Mesendoderm (in vitro differentiated cells): ENCODE data around the gene OAS1.

Experiments used
- DNase-seq: peaks from one replicate; pipeline ENCODE4 v3.0.0; 2013
- H2AK5ac ChIP-seq: 2 replicates; pipeline ENCODE4 v1.6.1; 2013; ENCODE audit warnings: low read length, inconsistent platforms
- H2BK120ac ChIP-seq: 2 replicates; pipeline ENCODE4 v1.6.1; 2013; ENCODE audit warnings: low read depth, mild to moderate bottlenecking, low read length, moderate library complexity, mixed read lengths
- H2BK15ac ChIP-seq: replicated peaks from 2 replicates; pipeline ENCODE4 v1.6.1; 2013; ENCODE audit warnings: low read depth, mild to moderate bottlenecking, moderate library complexity
- H2BK5ac ChIP-seq: 2 replicates; pipeline ENCODE4 v1.6.1; 2013; ENCODE audit warnings: low read length, inconsistent platforms
- H3K18ac ChIP-seq: 2 replicates; pipeline ENCODE4 v1.6.1; 2013; ENCODE audit warnings: mild to moderate bottlenecking, low read length, mixed read lengths
- H3K23ac ChIP-seq: one replicate; pipeline ENCODE4 v1.6.1; 2013; ENCODE audit warnings: low read length
- H3K27ac ChIP-seq: 2 replicates; pipeline ENCODE4 v1.5.1; 2013; ENCODE audit warnings: low read depth, mild to moderate bottlenecking, inconsistent platforms, low read length, moderate library complexity
- H3K27me3 ChIP-seq: 2 replicates; pipeline ENCODE4 v1.6.1; 2013; ENCODE audit warnings: low read length, control low read depth, mild to moderate bottlenecking, inconsistent platforms; ENCODE audit not compliant: insufficient read depth, poor library complexity
- H3K36me3 ChIP-seq: 2 replicates; pipeline ENCODE4 v1.6.1; 2013; ENCODE audit warnings: low read length, inconsistent platforms; ENCODE audit not compliant: control insufficient read depth, insufficient read depth
- H3K4ac ChIP-seq: one replicate; pipeline ENCODE4 v1.6.1; 2013; ENCODE audit warnings: low read depth, mild to moderate bottlenecking, low read length, moderate library complexity
- H3K4me1 ChIP-seq: 2 replicates; pipeline ENCODE4 v1.6.1; 2013; ENCODE audit warnings: low read depth, low read length, inconsistent platforms; ENCODE audit not compliant: control insufficient read depth
- H3K4me2 ChIP-seq: 2 replicates; pipeline ENCODE4 v1.6.1; 2013; ENCODE audit warnings: low read length
- H3K4me3 ChIP-seq: 2 replicates; pipeline ENCODE4 v1.5.1; 2013; ENCODE audit warnings: mild to moderate bottlenecking, low read length
- H3K56ac ChIP-seq: one replicate; pipeline ENCODE4 v1.6.1; 2013; ENCODE audit warnings: low read length
- H3K79me1 ChIP-seq: 2 replicates; pipeline ENCODE4 v1.6.1; 2013; ENCODE audit warnings: low read length, inconsistent platforms
- H3K79me2 ChIP-seq: 2 replicates; pipeline ENCODE4 v1.6.1; 2013; ENCODE audit warnings: mild to moderate bottlenecking, low read length; ENCODE audit not compliant: control insufficient read depth, insufficient read depth
- H3K9ac ChIP-seq: 2 replicates; pipeline ENCODE4 v1.6.1; 2013; ENCODE audit warnings: low read length, inconsistent platforms
- H4K5ac ChIP-seq: one replicate; pipeline ENCODE4 v1.6.1; 2013; ENCODE audit warnings: low read length
- H4K8ac ChIP-seq: one replicate; pipeline ENCODE4 v1.6.1; 2013; ENCODE audit warnings: low read depth, mild to moderate bottlenecking, control low read depth, low read length, moderate library complexity
- WGBS: extraction: QIAGEN DNeasy Blood & Tissue Kit; methylation state at CpG from one replicate; pipeline ENCODE4 v1.1.7; 2013; ENCODE audit warnings: low lambda C conversion rate, missing lambda C conversion rate; ENCODE audit not compliant: insufficient coverage; ENCODE audit errors: extremely low coverage; 5-methylcytosine and 5-hydroxymethylcytosine counted together

OAS1 gene

DNA sequence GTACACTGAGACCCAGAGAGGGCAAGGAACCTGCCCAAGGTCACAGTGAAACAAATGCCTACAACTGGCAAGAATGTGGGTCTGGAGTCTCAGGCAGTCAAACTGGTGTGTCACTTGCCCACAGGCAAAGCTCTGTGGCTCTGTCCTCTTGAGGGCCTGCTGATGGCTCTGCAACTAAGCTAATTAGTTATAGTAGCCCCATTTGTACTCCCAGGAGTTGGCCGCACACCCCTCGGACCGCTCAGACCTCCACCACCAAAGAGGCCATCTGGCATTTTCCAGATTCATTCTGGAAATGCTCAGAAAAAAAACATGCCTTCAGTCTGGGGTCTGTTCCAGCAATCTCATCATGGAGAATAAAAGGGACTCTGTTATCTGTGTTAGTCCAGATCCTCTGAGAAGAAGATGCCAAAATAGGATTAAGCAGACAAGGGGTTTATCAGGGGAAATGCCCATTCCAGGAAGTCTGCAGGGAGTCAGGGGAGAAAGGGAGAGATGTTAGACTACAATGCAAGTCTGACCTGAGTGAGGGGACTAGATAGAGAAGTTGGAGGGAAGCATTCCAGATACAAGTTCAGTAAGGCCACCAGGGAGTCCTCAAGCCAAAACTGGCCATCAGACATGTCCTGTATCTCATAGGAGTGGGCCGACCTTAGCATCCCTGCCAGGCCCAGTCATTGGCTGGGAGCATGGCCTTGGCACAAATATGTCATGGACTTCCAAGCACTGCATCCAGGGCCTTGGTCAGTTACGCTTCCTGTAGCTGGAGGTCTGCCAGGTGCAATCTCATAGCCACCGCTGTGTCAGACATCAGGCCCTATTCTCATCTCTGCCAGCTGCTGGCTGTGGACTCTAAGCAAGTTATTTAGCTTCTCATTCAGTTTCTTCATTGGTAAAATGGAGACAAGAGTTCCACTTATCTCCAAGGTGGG is 15.4 kb upstream of the OAS1 start:
- H2BK5ac ChIP-seq, result peak overlapping the region; percentile 23
- H3K4me2 ChIP-seq, result no peak overlapping the region

GRCh38 chr12:112892856-112893255 is 13.9 kb upstream of the OAS1 start:
- no peaks in the 10 kb centered on the region for H3K79me2 ChIP-seq
- H3K4me3 ChIP-seq, result no peak overlapping the region
- no peaks in the 10 kb centered on the region for H3K36me3 ChIP-seq
- no peak overlapping the region for H3K27ac ChIP-seq
- no peak for DNase-seq
- no CpG with 5 or more reads among the region's 2 CpGs for WGBS
- no peak overlapping the region for H3K18ac ChIP-seq
- H2BK15ac ChIP-seq, result no peak overlapping the region
- H3K27me3 ChIP-seq, result no peaks in the 10 kb centered on the region
- H3K9ac ChIP-seq, result no peak overlapping the region
- no peak overlapping the region for H3K56ac ChIP-seq
- H2BK120ac ChIP-seq, result no peak overlapping the region
- no peak overlapping the region for H4K8ac ChIP-seq
- no peak overlapping the region for H3K4ac ChIP-seq
- no peak overlapping the region for H2BK5ac ChIP-seq
- no peak overlapping the region for H4K5ac ChIP-seq
- H3K4me1 ChIP-seq, result no peaks in the 10 kb centered on the region
- no peak overlapping the region for H3K4me2 ChIP-seq
- H3K23ac ChIP-seq, result no peak overlapping the region
- H2AK5ac ChIP-seq, result no peak overlapping the region
- no peaks in the 10 kb centered on the region for H3K79me1 ChIP-seq

More for the DNA sequence above, 15.4 kb upstream of the OAS1 start:
- H3K27ac ChIP-seq, result no peak overlapping the region
- H4K5ac ChIP-seq, result no peak overlapping the region
- DNase-seq, result peak; percentile 64
- H3K79me2 ChIP-seq, result no peaks in the 10 kb centered on the region
- no peaks in the 10 kb centered on the region for H3K36me3 ChIP-seq
- no peak overlapping the region for H3K18ac ChIP-seq
- no peak overlapping the region for H3K23ac ChIP-seq
- H3K4ac ChIP-seq, result no peak overlapping the region
- no peak overlapping the region for H3K4me3 ChIP-seq
- no peak overlapping the region for H3K9ac ChIP-seq
- H3K56ac ChIP-seq, result no peak overlapping the region
- H3K27me3 ChIP-seq, result no peaks in the 10 kb centered on the region
- no peak overlapping the region for H4K8ac ChIP-seq
- no peak overlapping the region for H2BK120ac ChIP-seq
- H2BK15ac ChIP-seq, result no peak overlapping the region
- no peak overlapping the region for H2AK5ac ChIP-seq
- no peaks in the 10 kb centered on the region for H3K4me1 ChIP-seq
- H3K79me1 ChIP-seq, result no peaks in the 10 kb centered on the region
- no CpG with 5 or more reads among the region's 6 CpGs for WGBS

GRCh38 chr12:112894128-112894527 is 12.6 kb upstream of the OAS1 start:
- no peak overlapping the region for H3K4me3 ChIP-seq
- no peak overlapping the region for H3K4ac ChIP-seq
- no peak overlapping the region for H4K5ac ChIP-seq
- no peak overlapping the region for H3K23ac ChIP-seq
- H3K79me2 ChIP-seq, result no peaks in the 10 kb centered on the region
- H3K9ac ChIP-seq, result no peak overlapping the region
- no peak overlapping the region for H3K27ac ChIP-seq
- no peak overlapping the region for H2BK15ac ChIP-seq
- no peaks in the 10 kb centered on the region for H3K36me3 ChIP-seq
- H2BK120ac ChIP-seq, result no peak overlapping the region
- no peak overlapping the region for H3K56ac ChIP-seq
- H3K4me1 ChIP-seq, result no peaks in the 10 kb centered on the region
- no peaks in the 10 kb centered on the region for H3K27me3 ChIP-seq
- no peak overlapping the region for H4K8ac ChIP-seq
- no peak for DNase-seq
- no peak overlapping the region for H3K18ac ChIP-seq
- H2BK5ac ChIP-seq, result no peak overlapping the region
- no peaks in the 10 kb centered on the region for H3K79me1 ChIP-seq
- H3K4me2 ChIP-seq, result no peak overlapping the region
- no peak overlapping the region for H2AK5ac ChIP-seq

- no peaks in the 10 kb centered on the region for H3K27me3 ChIP-seq
- no peak overlapping the region for H3K4me3 ChIP-seq
- H3K27ac ChIP-seq, result no peak overlapping the region
- H3K23ac ChIP-seq, result no peak overlapping the region
- H3K4ac ChIP-seq, result no peak overlapping the region
- no peaks in the 10 kb centered on the region for H3K79me1 ChIP-seq
- no peak overlapping the region for H2BK120ac ChIP-seq
- no peak overlapping the region for H4K8ac ChIP-seq
- no peak overlapping the region for H2BK5ac ChIP-seq
- no peak overlapping the region for H2BK15ac ChIP-seq
- no peak overlapping the region for H4K5ac ChIP-seq
- no peak overlapping the region for H3K56ac ChIP-seq
- no peaks in the 10 kb centered on the region for H3K4me1 ChIP-seq
- H3K4me2 ChIP-seq, result no peak overlapping the region
- DNase-seq, result no peak
- no peak overlapping the region for H3K18ac ChIP-seq
- H3K9ac ChIP-seq, result no peak overlapping the region
- 100% methylated on average over 1 of the region's 6 CpGs for WGBS
- no peak overlapping the region for H2AK5ac ChIP-seq
- no peaks in the 10 kb centered on the region for H3K36me3 ChIP-seq
- H3K79me2 ChIP-seq, result no peaks in the 10 kb centered on the region
These were observed 8.4 kb upstream of the OAS1 start for GRCh38 chr12:112898380-112898779.

GRCh38 chr12:112900298-112901145 is 6.2 kb upstream of the OAS1 start:
- Histone ChIP-seq H3K4me2 (no peak overlapping the region), H3K27ac (no peak overlapping the region), H2BK15ac (no peak overlapping the region), H3K18ac (no peak overlapping the region), H2AK5ac (no peak overlapping the region), H2BK120ac (no peak overlapping the region), H3K79me1 (no peaks in the 10 kb centered on the region), H3K9ac (no peak overlapping the region), H3K4me3 (no peak overlapping the region), H3K4ac (no peak overlapping the region), H3K4me1 (no peaks in the 10 kb centered on the region), H3K23ac (no peak overlapping the region), H2BK5ac (no peak overlapping the region), H4K8ac (no peak overlapping the region), H3K36me3 (no peaks in the 10 kb centered on the region), H3K27me3 (no peaks in the 10 kb centered on the region), H3K56ac (no peak overlapping the region), H4K5ac (no peak overlapping the region), H3K79me2 (no peaks in the 10 kb centered on the region)
- no CpG with 5 or more reads among the region's 11 CpGs for WGBS
- DNase-seq, result peak; percentile 86
